Kidney epithelial cell (primary cell): ENCODE results near the gene CCDC63. TPM values are rescaled to one million over a fixed set of nuclear protein-coding genes. Genes with fewer than 3 reads are reported as not detected.

Source experiments
- DNase-seq: peaks from one replicate; pipeline ENCODE4 v3.0.0-alpha.2; 2010; ENCODE audit warnings: low read depth
- H3K27me3 ChIP-seq: 2 replicates; pipeline ENCODE4 v1.6.0; 2011; ENCODE audit warnings: low read length; ENCODE audit not compliant: control insufficient read depth, insufficient read depth
- H3K36me3 ChIP-seq: 2 replicates; pipeline ENCODE4 v1.5.1; 2011; ENCODE audit warnings: low read length; ENCODE audit not compliant: control insufficient read depth, insufficient read depth
- H3K4me3 ChIP-seq: 2 replicates; pipeline ENCODE4 v1.5.1; 2011; ENCODE audit warnings: low read depth, mild to moderate bottlenecking, control low read depth, low read length
- total RNA-seq: library from RNA; depleted of rRNA; stranded (reverse); fragments of >200 nt; gene quantifications from 2 replicates; pipeline ENCODE4 v1.2.3, GENCODE V29; 2015
- TF ChIP-seq, protein P1 (sequence below): IDR thresholded peaks from 2 replicates; pipeline ENCODE4 v1.5.1; 2011; ENCODE audit warnings: mild to moderate bottlenecking, moderate library complexity, low read length, control low read depth, inconsistent platforms; ENCODE audit not compliant: insufficient read depth, poor library complexity, severe bottlenecking

Gene CCDC63
- total RNA-seq, 1 donor from 2014 or later = not detected

DNA sequence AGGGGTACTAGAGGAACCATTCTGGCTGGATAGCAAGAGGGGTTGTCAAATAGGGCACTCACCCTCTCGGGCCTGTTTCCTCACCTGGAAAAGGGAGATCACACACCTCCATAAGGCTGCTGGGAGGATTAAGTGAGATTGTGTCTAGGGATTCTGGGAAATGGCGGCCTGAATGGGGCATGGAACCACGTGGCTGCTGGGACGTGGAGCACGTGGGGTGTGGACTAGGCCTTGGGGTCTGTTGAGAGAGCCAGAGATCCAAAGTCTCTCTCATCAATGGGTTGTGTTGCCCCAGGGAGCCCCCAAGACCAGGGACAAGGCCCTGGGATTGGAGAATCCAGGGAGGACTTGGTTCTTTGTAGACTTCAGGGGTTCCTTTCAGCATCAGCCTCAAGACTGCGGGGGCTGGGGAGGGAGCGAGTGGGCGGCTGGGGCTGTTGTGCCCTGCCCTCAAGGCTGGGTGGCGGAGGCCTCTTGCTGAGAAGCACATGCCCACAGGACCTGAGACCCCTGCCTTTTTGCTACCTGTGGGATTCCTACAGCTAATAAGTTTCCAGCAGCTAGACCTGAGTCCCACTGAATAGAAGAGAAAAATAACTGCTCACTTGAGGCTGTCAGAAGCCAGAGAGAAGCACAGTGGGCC, 77.0 kb downstream of the CCDC63 start:
- no peak overlapping the region for H3K4me3 ChIP-seq
- TF ChIP-seq, protein P1, sequence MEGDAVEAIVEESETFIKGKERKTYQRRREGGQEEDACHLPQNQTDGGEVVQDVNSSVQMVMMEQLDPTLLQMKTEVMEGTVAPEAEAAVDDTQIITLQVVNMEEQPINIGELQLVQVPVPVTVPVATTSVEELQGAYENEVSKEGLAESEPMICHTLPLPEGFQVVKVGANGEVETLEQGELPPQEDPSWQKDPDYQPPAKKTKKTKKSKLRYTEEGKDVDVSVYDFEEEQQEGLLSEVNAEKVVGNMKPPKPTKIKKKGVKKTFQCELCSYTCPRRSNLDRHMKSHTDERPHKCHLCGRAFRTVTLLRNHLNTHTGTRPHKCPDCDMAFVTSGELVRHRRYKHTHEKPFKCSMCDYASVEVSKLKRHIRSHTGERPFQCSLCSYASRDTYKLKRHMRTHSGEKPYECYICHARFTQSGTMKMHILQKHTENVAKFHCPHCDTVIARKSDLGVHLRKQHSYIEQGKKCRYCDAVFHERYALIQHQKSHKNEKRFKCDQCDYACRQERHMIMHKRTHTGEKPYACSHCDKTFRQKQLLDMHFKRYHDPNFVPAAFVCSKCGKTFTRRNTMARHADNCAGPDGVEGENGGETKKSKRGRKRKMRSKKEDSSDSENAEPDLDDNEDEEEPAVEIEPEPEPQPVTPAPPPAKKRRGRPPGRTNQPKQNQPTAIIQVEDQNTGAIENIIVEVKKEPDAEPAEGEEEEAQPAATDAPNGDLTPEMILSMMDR = no peak
- DNase-seq = no peak
- H3K27me3 ChIP-seq = no peaks in the 10 kb centered on the region
- H3K36me3 ChIP-seq = no peaks in the 10 kb centered on the region

DNA sequence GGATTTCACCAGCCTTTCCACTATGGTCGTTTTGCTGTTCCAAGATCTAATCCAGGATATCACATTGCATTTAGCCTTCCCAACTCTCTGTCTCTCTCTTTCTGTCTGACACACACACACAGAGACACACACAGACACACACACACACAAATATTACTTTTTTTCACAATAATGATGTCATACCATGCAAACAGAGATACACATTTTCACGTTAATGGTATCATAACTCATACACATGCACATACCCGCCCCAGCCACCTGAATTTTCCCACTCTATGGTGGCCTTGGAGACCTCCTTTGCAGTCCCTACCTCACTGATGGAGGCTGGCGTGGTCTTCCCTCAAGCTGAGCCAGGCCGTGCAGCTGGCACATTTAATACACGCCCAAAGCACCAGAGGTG, 80.8 kb downstream of the CCDC63 start:
- H3K36me3 ChIP-seq = no peaks in the 10 kb centered on the region
- TF ChIP-seq, protein P1 = no peak
- no peak for DNase-seq

DNA sequence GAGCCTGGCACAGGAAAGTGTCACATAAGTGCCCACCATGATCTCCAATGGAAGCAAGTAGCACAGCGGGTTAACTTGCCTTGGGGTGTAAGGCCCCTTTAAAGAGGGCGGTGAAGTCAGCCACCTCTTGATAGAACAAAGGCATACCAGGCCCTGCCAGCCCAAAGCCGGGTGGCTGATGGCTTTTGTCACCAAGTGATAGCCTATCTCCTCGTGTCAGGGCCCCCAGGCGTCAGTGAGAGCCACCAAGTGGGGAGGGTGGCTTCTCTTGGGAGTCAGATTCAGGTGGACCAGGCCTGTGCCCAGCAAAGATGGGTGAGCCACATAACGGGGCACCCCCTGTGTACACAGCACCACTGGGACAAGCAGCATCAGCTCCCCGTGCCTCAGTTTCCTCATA, 81.9 kb downstream of the CCDC63 start:
- TF ChIP-seq, protein P1 = no peak
- H3K36me3 ChIP-seq = no peaks in the 10 kb centered on the region
- no peak for DNase-seq
- H3K27me3 ChIP-seq = no peaks in the 10 kb centered on the region
- no peak overlapping the region for H3K4me3 ChIP-seq

More for the DNA sequence above, 80.8 kb downstream of the CCDC63 start:
- no peaks in the 10 kb centered on the region for H3K27me3 ChIP-seq
- no peak overlapping the region for H3K4me3 ChIP-seq

DNA sequence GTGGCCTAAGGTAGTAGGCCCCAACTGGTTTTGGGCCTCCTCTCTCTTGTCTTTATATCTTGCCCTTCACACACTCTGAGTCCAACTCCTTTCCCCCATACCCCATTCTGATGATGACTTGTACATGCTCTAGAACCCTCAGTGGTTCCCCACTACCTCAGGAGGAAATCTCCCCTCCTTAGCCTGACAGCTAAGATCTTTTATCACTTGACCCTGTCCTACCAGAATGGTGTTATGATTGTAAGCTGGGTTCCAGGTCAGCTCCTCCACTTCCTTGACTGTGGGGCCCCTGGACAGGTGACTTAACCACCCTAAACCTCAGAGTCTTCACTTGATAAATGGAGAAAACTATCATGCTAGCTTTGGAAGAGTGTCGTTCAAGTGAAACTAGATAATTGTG, 83.0 kb downstream of the CCDC63 start:
- DNase-seq = no peak
- TF ChIP-seq, protein P1 = no peak
- H3K4me3 ChIP-seq = no peak overlapping the region

DNA sequence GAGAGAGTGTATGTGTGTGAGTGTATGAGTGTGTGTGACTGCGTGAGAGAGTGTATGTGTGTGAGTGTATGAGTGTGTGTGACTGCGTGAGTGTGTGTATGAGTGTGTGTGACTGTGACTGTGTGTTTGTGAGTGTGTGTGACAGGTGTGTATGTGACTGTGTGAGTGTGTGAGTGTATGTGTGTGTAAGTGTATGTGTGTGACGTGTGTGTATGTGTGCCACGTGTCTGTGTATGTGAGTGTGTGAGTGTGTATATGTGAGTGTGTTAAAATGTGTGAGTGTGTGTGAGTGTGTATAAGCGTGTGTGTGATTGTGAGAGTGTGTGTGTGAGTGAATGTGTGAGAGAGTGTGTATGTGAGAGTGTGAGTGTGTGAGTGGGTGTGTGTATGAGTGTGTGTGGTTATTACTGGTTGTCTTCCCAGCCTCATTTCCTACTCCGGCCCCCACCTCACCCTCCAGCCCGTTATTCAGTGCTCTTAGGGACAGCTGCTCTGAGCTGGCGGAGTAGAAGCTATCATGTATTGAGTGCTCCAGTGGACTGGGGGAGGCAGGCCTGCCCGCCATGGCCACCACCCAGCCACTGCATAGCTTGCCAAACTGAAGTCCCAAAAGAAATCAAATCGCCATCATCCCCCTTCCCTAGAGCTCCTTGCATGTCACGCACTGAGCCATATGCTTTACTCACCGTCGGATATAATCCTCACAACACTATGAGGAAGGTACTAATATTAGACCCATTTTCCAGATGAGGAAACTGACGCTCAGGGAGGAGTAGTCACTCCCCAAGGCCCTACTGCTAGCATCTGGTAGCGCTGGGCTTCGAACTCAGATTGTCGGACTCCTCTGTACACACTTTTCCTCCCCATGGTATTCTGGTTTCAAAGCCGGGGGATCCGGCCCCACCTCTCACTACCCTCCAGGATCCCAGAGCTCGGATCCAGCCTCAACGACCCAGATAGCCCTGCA, 83.8 kb downstream of the CCDC63 start:
- DNase-seq = no peak
- H3K4me3 ChIP-seq = no peak overlapping the region
- TF ChIP-seq, protein P1 = no peak
- no peaks in the 10 kb centered on the region for H3K27me3 ChIP-seq
- no peaks in the 10 kb centered on the region for H3K36me3 ChIP-seq

More for the DNA sequence above, 83.0 kb downstream of the CCDC63 start:
- Histone ChIP-seq H3K27me3 (no peaks in the 10 kb centered on the region), H3K36me3 (no peaks in the 10 kb centered on the region)
